ENCODE data around the gene HOMER3.

HOMER3 gene

DNA sequence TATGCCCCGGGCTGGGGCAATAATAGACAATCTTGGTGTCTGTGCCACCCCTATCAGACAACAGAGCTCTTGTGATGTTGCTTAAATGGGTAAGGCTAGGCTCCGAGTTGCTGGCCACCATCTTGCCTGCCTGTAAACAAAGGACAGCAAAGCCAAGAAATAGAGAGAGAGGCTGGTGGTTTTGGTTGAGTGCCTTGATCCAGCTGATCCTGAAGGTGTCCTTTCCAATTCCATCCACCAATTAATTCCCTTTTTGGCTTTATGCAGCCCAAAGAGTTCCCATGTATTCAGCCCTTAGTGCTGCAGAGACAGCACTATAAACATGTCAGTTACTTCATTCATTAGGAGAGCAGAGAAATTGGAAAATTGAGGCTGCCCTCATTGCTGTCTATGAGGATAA, 41.7 kb upstream of the HOMER3 start:
- TF ChIP-seq, protein P1, sequence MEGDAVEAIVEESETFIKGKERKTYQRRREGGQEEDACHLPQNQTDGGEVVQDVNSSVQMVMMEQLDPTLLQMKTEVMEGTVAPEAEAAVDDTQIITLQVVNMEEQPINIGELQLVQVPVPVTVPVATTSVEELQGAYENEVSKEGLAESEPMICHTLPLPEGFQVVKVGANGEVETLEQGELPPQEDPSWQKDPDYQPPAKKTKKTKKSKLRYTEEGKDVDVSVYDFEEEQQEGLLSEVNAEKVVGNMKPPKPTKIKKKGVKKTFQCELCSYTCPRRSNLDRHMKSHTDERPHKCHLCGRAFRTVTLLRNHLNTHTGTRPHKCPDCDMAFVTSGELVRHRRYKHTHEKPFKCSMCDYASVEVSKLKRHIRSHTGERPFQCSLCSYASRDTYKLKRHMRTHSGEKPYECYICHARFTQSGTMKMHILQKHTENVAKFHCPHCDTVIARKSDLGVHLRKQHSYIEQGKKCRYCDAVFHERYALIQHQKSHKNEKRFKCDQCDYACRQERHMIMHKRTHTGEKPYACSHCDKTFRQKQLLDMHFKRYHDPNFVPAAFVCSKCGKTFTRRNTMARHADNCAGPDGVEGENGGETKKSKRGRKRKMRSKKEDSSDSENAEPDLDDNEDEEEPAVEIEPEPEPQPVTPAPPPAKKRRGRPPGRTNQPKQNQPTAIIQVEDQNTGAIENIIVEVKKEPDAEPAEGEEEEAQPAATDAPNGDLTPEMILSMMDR (IDR thresholded peaks at IDR 0.05; ENCODE audit: low read depth, low read length, missing control alignments) = no peak
- DNase-seq (ENCODE audit: low read depth) = no peak
- no peak overlapping the region for H3K4me3 ChIP-seq (ENCODE audit: low read depth, low read length)

GRCh38 chr19:18980432-18981020, 39.5 kb upstream of the HOMER3 start:
- TF ChIP-seq, protein P1 (IDR thresholded peaks at IDR 0.05; ENCODE audit: low read depth, low read length, missing control alignments) = no peak
- no peak for DNase-seq (ENCODE audit: low read depth)
- no peak overlapping the region for H3K4me3 ChIP-seq (ENCODE audit: low read depth, low read length)

- TF ChIP-seq, protein P1 (IDR thresholded peaks at IDR 0.05; ENCODE audit: low read depth, low read length, missing control alignments) = no peak
- H3K4me3 ChIP-seq (ENCODE audit: low read depth, low read length) = no peak overlapping the region
- DNase-seq (ENCODE audit: low read depth) = no peak
Measured at GRCh38 chr19:18978616-18979015, 37.6 kb upstream of the HOMER3 start.

- H3K4me3 ChIP-seq (ENCODE audit: low read depth, low read length) = no peak overlapping the region
- DNase-seq (ENCODE audit: low read depth) = no peak
- TF ChIP-seq, protein P1 (IDR thresholded peaks at IDR 0.05; ENCODE audit: low read depth, low read length, missing control alignments) = no peak
Measured at GRCh38 chr19:18975869-18976268, 34.9 kb upstream of the HOMER3 start.

DNA sequence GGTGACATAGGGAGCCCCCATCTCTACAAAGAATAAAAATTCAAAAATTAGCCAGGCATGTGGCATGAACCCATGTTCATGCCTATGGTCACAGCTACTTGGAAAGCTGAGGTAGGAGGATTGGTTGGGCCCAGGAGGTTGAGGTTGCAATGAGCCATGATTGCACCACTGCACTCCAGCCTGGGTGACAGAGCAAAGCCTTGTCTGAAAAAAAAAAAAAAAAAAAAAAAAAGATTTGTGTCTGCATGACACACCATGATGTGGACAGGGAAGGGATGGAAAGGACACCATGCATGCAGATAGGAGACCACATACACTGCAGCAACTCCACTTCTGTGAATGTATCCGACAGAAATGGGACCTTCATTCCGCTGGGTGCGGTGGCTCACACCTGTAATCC, 34.0 kb upstream of the HOMER3 start:
- TF ChIP-seq, protein P1 (IDR thresholded peaks at IDR 0.05; ENCODE audit: low read depth, low read length, missing control alignments) = no peak
- H3K4me3 ChIP-seq (ENCODE audit: low read depth, low read length) = no peak overlapping the region
- no peak for DNase-seq (ENCODE audit: low read depth)

DNA sequence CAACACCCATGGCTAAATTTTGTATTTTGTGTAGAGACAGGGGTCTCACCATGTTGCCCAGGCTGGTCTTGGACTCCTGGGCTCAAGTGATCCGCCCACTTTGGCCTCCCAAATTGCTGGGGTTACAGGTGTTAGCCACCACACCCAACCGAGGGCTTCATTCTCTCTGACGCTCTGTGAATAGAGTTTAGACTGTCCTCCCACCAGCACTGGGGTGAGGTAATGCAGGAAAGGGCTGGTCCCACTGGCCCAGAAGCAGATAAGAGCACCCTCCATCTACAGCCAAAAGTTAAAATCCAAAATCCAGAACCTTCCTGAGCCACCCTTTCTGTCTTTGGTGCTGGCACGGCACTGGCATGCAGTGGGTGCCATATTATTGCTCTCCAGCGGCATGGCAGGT, 31.8 kb upstream of the HOMER3 start:
- DNase-seq (ENCODE audit: low read depth) = no peak
- H3K4me3 ChIP-seq (ENCODE audit: low read depth, low read length) = no peak overlapping the region
- TF ChIP-seq, protein P1 (IDR thresholded peaks at IDR 0.05; ENCODE audit: low read depth, low read length, missing control alignments) = no peak

- DNase-seq (ENCODE audit: low read depth) = no peak
- TF ChIP-seq, protein P1 (IDR thresholded peaks at IDR 0.05; ENCODE audit: low read depth, low read length, missing control alignments) = no peak
- no peak overlapping the region for H3K4me3 ChIP-seq (ENCODE audit: low read depth, low read length)
Measured at GRCh38 chr19:18972301-18972811, 31.3 kb upstream of the HOMER3 start.

Data from GM12864 (cell line).